Brain microvascular endothelial cell (primary cell): ENCODE measurements around the gene HSD3B2.

Source experiments
- DNase-seq: peaks from one replicate; pipeline ENCODE4 v3.0.0-alpha.2; 2020
- H3K27ac ChIP-seq: fragments of 250-450 bp; sonication (Bioruptor Pico); 2 replicates; pipeline ENCODE4 v1.5.1; 2020; ENCODE audit warnings: mild to moderate bottlenecking, moderate library complexity
- H3K27me3 ChIP-seq: fragments of 250-450 bp; sonication (Bioruptor Pico); replicated peaks from 2 replicates; pipeline ENCODE4 v1.5.1; 2020; ENCODE audit warnings: mild to moderate bottlenecking
- H3K36me3 ChIP-seq: fragments of 250-450 bp; sonication (Bioruptor Pico); replicated peaks from 2 replicates; pipeline ENCODE4 v1.5.1; 2020; ENCODE audit warnings: mild to moderate bottlenecking
- H3K4me3 ChIP-seq: 2 replicates; pipeline ENCODE4 v1.5.1; 2011; ENCODE audit warnings: low read depth, mild to moderate bottlenecking, control low read depth, low read length, moderate library complexity
- in situ Hi-C: cut with HindIII; loops from 2 replicates; pipeline ENCODE4 v1.10.0; 2017; ENCODE audit warnings: low sequenced_read_pairs, low pct_ligation_motif_present
- TF ChIP-seq, protein P1 (sequence below): IDR thresholded peaks from 2 replicates; pipeline ENCODE4 v1.5.1; 2011; ENCODE audit warnings: low read depth, mild to moderate bottlenecking, moderate library complexity, low read length, control low read depth, inconsistent platforms; ENCODE audit errors: missing control alignments

HSD3B2 gene

DNA sequence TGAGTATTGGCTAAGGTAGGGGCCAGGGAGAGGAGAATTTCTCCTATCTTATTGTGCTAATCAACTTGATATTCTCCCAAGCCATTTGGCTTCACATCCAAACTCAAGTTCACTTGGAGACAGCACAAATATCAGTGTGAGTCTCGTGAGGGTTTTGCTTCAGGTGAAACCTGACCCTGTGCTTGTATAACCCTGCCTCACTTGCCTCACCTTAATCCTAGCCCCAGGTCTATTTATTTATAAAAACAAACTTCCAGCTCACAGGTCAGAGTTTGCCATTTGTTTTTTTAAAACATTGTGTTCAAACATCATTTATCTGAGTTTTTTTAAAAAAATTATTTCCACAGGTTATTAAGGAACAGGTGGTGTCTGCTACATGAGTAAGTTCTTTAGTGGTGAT lies 26.5 kb upstream of the HSD3B2 start:
- in situ Hi-C loops: no loop called here

DNA sequence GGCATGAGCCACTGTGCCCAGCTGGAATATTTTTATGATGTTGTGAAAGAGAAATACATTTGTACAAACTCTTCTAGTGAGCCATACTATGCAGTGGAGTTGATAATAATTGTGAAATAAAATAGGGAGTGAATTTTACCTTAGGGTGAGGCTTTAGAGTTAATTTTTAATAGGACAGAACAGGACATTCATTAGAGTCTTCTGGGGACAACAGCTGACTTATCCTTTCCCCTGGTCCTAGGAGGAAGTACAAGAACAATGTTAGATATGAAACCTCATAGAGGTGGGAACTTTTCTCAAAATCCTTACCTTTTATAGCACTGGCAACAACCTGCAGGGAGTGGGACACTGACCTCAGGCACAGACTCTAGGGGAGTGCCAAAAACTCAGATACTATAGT lies 24.4 kb upstream of the HSD3B2 start:
- Histone ChIP-seq H3K27me3 (no peaks in the 10 kb centered on the region), H3K27ac (no peak overlapping the region), H3K4me3 (no peak overlapping the region), H3K36me3 (no peaks in the 10 kb centered on the region)
- no peak for DNase-seq
- in situ Hi-C loops: no loop called here
- TF ChIP-seq, protein P1, sequence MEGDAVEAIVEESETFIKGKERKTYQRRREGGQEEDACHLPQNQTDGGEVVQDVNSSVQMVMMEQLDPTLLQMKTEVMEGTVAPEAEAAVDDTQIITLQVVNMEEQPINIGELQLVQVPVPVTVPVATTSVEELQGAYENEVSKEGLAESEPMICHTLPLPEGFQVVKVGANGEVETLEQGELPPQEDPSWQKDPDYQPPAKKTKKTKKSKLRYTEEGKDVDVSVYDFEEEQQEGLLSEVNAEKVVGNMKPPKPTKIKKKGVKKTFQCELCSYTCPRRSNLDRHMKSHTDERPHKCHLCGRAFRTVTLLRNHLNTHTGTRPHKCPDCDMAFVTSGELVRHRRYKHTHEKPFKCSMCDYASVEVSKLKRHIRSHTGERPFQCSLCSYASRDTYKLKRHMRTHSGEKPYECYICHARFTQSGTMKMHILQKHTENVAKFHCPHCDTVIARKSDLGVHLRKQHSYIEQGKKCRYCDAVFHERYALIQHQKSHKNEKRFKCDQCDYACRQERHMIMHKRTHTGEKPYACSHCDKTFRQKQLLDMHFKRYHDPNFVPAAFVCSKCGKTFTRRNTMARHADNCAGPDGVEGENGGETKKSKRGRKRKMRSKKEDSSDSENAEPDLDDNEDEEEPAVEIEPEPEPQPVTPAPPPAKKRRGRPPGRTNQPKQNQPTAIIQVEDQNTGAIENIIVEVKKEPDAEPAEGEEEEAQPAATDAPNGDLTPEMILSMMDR: no peak

More for the DNA sequence above, 26.5 kb upstream of the HSD3B2 start:
- H3K36me3 ChIP-seq: no peaks in the 10 kb centered on the region
- H3K27ac ChIP-seq: no peak overlapping the region
- TF ChIP-seq, protein P1: no peak
- H3K27me3 ChIP-seq: no peaks in the 10 kb centered on the region
- no peak for DNase-seq
- no peak overlapping the region for H3K4me3 ChIP-seq

DNA sequence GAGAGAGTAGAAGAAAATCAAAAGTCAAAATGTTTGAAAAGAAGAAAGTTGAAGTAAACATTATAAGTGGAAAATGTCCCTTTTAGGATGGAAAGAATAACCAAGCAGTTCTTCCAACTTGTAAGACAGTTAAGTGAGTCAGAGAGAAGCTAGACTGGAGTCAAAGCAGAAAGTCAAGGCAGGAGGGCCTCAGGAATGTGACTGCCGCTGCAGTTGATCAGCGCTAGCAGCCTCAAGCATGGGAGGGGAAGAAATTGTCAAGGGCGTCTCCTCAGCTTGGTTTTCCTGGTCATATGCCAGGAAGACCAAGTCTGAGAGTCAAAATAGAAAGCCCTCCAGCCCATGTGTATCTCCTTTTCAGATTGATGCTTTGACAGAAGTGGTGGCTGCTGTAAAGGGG lies 23.2 kb upstream of the HSD3B2 start:
- H3K27ac ChIP-seq: no peak overlapping the region
- H3K27me3 ChIP-seq: no peaks in the 10 kb centered on the region
- in situ Hi-C loops: no loop called here
- no peak overlapping the region for H3K4me3 ChIP-seq
- no peak for DNase-seq
- TF ChIP-seq, protein P1: no peak
- no peaks in the 10 kb centered on the region for H3K36me3 ChIP-seq

DNA sequence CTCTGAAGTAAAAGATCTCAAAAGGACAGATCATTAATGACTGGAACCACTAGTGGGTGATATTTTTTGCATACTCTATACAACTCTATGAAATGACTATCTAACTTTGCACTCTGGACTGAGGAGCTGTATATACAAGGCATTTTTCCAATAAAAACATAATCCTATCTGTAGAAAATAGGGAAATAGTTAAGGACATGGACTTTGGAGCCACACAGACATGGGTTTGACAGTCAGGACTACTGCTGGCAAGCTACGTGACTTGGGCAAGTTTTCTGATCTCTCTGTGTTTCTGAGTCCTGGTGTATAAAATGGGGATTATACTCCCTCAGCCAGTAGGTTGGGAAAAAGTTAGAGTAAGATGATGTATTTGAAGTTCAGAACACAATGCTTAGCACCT lies 20.9 kb upstream of the HSD3B2 start:
- H3K27ac ChIP-seq: no peak overlapping the region
- TF ChIP-seq, protein P1: no peak
- DNase-seq: no peak
- H3K36me3 ChIP-seq: no peaks in the 10 kb centered on the region
- no peak overlapping the region for H3K4me3 ChIP-seq
- no peaks in the 10 kb centered on the region for H3K27me3 ChIP-seq
- in situ Hi-C loops: no loop called here

DNA sequence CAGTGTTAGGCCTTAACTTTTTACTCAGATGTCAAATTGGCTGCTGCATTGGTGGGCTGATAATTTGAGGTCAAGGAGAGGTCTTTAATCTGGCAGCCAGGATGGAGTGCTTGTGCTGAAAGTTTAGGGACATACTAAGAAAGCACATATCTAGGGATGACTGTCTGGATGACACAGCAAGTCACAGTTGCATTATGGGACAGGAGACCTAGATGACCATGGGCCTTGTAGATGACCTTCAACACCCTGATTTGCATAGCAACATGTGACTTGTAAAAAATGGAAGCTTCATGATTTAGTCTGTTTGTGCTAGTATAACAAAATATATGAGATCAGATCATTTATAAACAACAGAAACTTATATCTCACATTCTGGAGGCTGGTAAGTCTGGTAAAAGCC lies 18.0 kb upstream of the HSD3B2 start:
- Histone ChIP-seq H3K4me3 (no peak overlapping the region), H3K27me3 (no peaks in the 10 kb centered on the region), H3K27ac (no peak overlapping the region), H3K36me3 (no peaks in the 10 kb centered on the region)
- in situ Hi-C loops: no loop called here
- TF ChIP-seq, protein P1: no peak
- no peak for DNase-seq

DNA sequence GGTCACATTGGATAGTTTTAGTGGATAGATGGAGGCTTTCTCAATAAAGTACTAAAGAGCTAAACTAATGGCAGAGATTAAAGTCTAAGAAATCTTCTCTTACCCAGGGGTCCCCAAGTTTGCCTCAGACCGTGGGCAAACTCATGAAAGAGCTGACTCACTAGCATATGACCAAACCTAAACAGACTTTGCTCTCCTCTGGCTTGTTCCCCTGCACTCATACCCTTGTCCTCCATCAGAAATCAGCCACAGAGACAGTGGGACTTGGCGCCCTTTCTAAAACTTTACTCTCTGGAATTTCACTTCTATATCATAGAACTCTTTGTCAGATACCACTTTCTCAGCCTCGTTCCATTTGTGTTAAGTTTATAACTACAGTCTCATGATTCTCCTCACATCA lies 17.0 kb upstream of the HSD3B2 start:
- no peak for DNase-seq
- no peak overlapping the region for H3K27ac ChIP-seq
- H3K4me3 ChIP-seq: no peak overlapping the region
- in situ Hi-C loops: no loop called here
- no peaks in the 10 kb centered on the region for H3K27me3 ChIP-seq
- H3K36me3 ChIP-seq: no peaks in the 10 kb centered on the region
- TF ChIP-seq, protein P1: no peak
